ENCODE measurements around the gene PRH1.

The PRH1 gene

DNA sequence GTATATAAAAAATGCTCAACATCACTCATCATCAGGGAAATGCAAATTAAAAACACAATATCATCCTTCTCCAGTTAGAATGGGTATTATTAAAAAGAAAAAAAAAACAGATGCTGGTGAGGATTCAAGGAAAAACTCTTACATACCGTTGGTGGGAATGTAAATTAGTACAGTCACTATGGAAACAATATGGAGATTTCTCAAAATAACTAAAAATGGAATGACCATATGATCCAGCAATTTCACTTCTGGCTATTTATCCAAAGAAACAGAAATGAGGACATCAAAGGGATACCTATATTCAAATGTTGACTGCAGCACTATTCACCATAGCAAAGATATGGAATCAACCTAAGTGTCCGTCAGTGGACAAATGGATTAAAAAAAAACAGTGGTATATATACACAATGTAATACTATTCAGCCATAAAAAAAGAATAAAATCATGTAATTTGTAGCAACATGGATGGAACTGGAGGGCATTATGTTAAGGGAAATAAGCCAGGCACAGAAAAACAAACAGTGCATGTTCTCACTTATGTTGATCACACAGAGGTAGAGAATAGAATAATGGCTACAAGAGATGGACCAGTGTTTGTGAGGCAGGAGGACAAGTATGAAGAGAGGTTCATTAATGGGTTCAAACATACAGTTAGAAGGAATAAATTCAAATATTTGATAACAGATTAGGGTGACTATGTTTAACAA, 20.4 kb downstream of the PRH1 start:
- Histone ChIP-seq H3K27ac (replicated peaks) (no peak overlapping the region), H3K27me3 (ENCODE audit: insufficient read depth, poor library complexity, severe bottlenecking) (no peaks in the 10 kb centered on the region), H3K4me3 (replicated peaks; ENCODE audit: insufficient read depth, low read length) (no peak overlapping the region)
- no peak for TF ChIP-seq POLR2AphosphoS5 (IDR thresholded peaks at IDR 0.05; ENCODE audit: low read depth)
- TF ChIP-seq, protein P1, sequence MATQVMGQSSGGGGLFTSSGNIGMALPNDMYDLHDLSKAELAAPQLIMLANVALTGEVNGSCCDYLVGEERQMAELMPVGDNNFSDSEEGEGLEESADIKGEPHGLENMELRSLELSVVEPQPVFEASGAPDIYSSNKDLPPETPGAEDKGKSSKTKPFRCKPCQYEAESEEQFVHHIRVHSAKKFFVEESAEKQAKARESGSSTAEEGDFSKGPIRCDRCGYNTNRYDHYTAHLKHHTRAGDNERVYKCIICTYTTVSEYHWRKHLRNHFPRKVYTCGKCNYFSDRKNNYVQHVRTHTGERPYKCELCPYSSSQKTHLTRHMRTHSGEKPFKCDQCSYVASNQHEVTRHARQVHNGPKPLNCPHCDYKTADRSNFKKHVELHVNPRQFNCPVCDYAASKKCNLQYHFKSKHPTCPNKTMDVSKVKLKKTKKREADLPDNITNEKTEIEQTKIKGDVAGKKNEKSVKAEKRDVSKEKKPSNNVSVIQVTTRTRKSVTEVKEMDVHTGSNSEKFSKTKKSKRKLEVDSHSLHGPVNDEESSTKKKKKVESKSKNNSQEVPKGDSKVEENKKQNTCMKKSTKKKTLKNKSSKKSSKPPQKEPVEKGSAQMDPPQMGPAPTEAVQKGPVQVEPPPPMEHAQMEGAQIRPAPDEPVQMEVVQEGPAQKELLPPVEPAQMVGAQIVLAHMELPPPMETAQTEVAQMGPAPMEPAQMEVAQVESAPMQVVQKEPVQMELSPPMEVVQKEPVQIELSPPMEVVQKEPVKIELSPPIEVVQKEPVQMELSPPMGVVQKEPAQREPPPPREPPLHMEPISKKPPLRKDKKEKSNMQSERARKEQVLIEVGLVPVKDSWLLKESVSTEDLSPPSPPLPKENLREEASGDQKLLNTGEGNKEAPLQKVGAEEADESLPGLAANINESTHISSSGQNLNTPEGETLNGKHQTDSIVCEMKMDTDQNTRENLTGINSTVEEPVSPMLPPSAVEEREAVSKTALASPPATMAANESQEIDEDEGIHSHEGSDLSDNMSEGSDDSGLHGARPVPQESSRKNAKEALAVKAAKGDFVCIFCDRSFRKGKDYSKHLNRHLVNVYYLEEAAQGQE (IDR thresholded peaks at IDR 0.05; ENCODE audit: insufficient replicate concordance, low read depth) = no peak
- TF ChIP-seq, protein P2, sequence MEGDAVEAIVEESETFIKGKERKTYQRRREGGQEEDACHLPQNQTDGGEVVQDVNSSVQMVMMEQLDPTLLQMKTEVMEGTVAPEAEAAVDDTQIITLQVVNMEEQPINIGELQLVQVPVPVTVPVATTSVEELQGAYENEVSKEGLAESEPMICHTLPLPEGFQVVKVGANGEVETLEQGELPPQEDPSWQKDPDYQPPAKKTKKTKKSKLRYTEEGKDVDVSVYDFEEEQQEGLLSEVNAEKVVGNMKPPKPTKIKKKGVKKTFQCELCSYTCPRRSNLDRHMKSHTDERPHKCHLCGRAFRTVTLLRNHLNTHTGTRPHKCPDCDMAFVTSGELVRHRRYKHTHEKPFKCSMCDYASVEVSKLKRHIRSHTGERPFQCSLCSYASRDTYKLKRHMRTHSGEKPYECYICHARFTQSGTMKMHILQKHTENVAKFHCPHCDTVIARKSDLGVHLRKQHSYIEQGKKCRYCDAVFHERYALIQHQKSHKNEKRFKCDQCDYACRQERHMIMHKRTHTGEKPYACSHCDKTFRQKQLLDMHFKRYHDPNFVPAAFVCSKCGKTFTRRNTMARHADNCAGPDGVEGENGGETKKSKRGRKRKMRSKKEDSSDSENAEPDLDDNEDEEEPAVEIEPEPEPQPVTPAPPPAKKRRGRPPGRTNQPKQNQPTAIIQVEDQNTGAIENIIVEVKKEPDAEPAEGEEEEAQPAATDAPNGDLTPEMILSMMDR (IDR thresholded peaks at IDR 0.05; ENCODE audit: insufficient read depth, low read length) = no peak
- TF ChIP-seq SPI1 (IDR thresholded peaks at IDR 0.05; ENCODE audit: borderline replicate concordance, low read depth) = no peak
- TF ChIP-seq GABPA (IDR thresholded peaks at IDR 0.05; ENCODE audit: low read depth) = no peak
- no peak for DNase-seq (ENCODE audit: low read depth in 1 of 2, low spot score in 1 of 2)

DNA sequence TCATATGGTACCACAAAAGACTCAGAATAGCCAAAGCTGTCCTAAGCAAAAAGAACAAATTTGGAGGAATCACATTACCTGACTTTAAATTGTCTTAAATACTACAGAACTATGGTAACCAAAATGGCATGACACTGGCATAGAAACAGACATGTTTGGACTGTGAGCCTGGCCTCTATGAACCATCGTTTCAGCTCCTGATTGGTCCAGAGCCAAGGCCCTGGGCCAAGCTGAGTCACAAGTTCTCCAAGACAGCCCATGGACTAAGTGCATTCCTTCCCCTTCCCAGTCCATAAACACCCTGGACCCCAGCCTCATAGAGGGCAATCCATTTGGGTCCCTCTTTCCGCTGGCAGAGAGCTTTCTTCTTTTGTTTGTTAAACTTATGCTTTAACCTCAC, 22.7 kb downstream of the PRH1 start:
- no peak for DNase-seq (ENCODE audit: low read depth in 1 of 2, low spot score in 1 of 2)
- H3K4me3 ChIP-seq (replicated peaks; ENCODE audit: insufficient read depth, low read length) = no peak overlapping the region
- H3K27ac ChIP-seq (replicated peaks) = no peak overlapping the region
- no peaks in the 10 kb centered on the region for H3K27me3 ChIP-seq (ENCODE audit: insufficient read depth, poor library complexity, severe bottlenecking)
- TF ChIP-seq, protein P1 (IDR thresholded peaks at IDR 0.05; ENCODE audit: insufficient replicate concordance, low read depth) = no peak
- TF ChIP-seq GABPA (IDR thresholded peaks at IDR 0.05; ENCODE audit: low read depth) (no peak), POLR2AphosphoS5 (IDR thresholded peaks at IDR 0.05; ENCODE audit: low read depth) (no peak), SPI1 (IDR thresholded peaks at IDR 0.05; ENCODE audit: borderline replicate concordance, low read depth) (no peak)
- TF ChIP-seq, protein P2 (IDR thresholded peaks at IDR 0.05; ENCODE audit: insufficient read depth, low read length) = no peak

- Histone ChIP-seq H3K4me3 (replicated peaks; ENCODE audit: insufficient read depth, low read length) (no peak overlapping the region), H3K27ac (replicated peaks) (no peak overlapping the region), H3K27me3 (ENCODE audit: insufficient read depth, poor library complexity, severe bottlenecking) (no peaks in the 10 kb centered on the region)
- no peak for DNase-seq (ENCODE audit: low read depth in 1 of 2, low spot score in 1 of 2)
- TF ChIP-seq, protein P1 (IDR thresholded peaks at IDR 0.05; ENCODE audit: insufficient replicate concordance, low read depth) = no peak
- TF ChIP-seq POLR2AphosphoS5 (IDR thresholded peaks at IDR 0.05; ENCODE audit: low read depth) = no peak
- TF ChIP-seq GABPA (IDR thresholded peaks at IDR 0.05; ENCODE audit: low read depth) = no peak
- TF ChIP-seq, protein P2 (IDR thresholded peaks at IDR 0.05; ENCODE audit: insufficient read depth, low read length) = no peak
- TF ChIP-seq SPI1 (IDR thresholded peaks at IDR 0.05; ENCODE audit: borderline replicate concordance, low read depth) = no peak
Observed at GRCh38 chr12:10855807-10856206, 28.2 kb downstream of the PRH1 start.

All from HL-60 (cell line).